Osteoblast (primary cell): ENCODE results near the gene LGR6. TPM values are rescaled to one million over a fixed set of nuclear protein-coding genes. Genes with fewer than 3 reads are reported as not detected.

Experiments
- DNase-seq: peaks from one replicate; pipeline ENCODE4 v3.0.0; 2011; ENCODE audit warnings: low spot score, mixed read lengths; ENCODE audit not compliant: insufficient read length; ENCODE audit errors: missing footprints
- H2AFZ ChIP-seq: 2 replicates; pipeline ENCODE4 v1.6.0; 2011; ENCODE audit warnings: mild to moderate bottlenecking, low read length
- H3K27ac ChIP-seq: 2 replicates; pipeline ENCODE4 v1.5.1; 2011; ENCODE audit warnings: mild to moderate bottlenecking, low read depth, low read length, moderate library complexity
- H3K27me3 ChIP-seq: 2 replicates; pipeline ENCODE4 v1.6.0; 2012; ENCODE audit warnings: mild to moderate bottlenecking, control low read depth, inconsistent platforms, low read length, moderate library complexity; ENCODE audit not compliant: insufficient read depth
- H3K36me3 ChIP-seq: 2 replicates; pipeline ENCODE4 v1.5.1; 2011; ENCODE audit warnings: mild to moderate bottlenecking, low read length, control low read depth, moderate library complexity; ENCODE audit not compliant: insufficient read depth
- H3K4me1 ChIP-seq: 2 replicates; pipeline ENCODE4 v1.5.1; 2011; ENCODE audit warnings: mild to moderate bottlenecking, low read length, control low read depth, moderate library complexity; ENCODE audit not compliant: insufficient read depth
- H3K4me2 ChIP-seq: 2 replicates; pipeline ENCODE4 v1.6.0; 2011; ENCODE audit warnings: mild to moderate bottlenecking, low read length; ENCODE audit not compliant: insufficient read depth
- H3K4me3 ChIP-seq: fragments of 200-600 bp; sonication (generic); 3 replicates; pipeline ENCODE4 v1.5.1; 2012; ENCODE audit warnings: mild to moderate bottlenecking, low read length, inconsistent platforms; ENCODE audit not compliant: insufficient read depth
- H3K79me2 ChIP-seq: 2 replicates; pipeline ENCODE4 v1.6.0; 2012; ENCODE audit warnings: mild to moderate bottlenecking, low read length, control low read depth, inconsistent platforms; ENCODE audit not compliant: insufficient read depth
- H3K9me3 ChIP-seq: 2 replicates; pipeline ENCODE4 v1.5.1; 2011; ENCODE audit warnings: low read depth, low read length, control low read depth
- H4K20me1 ChIP-seq: 2 replicates; pipeline ENCODE4 v1.6.0; 2012; ENCODE audit warnings: mild to moderate bottlenecking, low read length, control low read depth; ENCODE audit not compliant: insufficient read depth
- CTCF ChIP-seq: IDR thresholded peaks from 2 replicates; pipeline ENCODE4 v1.5.1; 2011; ENCODE audit warnings: mild to moderate bottlenecking, low read depth, low read length, moderate library complexity; ENCODE audit errors: extremely low read depth
- total RNA-seq: library from RNA; depleted of rRNA; stranded (reverse); fragments of >200 nt; gene quantifications from 2 replicates; pipeline ENCODE4 v1.2.3, GENCODE V29; 2012

Gene LGR6
- total RNA-seq, 1 donor: not detected

DNA sequence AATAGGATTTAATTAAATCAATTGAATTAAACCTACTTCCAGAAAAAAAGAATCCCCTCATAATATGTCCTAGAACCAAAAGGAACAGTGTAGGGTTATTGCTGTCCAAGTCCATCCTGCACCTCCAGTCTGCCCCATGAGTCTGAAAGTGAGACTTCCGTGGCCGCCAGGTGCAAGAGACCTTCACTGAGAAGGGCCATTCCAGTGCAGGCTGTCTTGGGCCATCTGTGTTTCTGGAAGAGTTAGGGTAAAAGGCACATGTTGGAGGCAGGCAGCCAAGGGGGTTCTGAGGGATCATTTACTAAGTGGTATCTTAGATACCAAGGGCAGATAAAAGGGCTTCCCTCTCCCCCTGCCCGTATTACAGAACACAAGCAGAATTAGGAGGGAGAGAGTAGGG, 117.1 kb downstream of the LGR6 start:
- no peak for DNase-seq
- H3K9me3 ChIP-seq: no peaks in the 10 kb centered on the region
- H3K36me3 ChIP-seq: no peaks in the 10 kb centered on the region
- TF ChIP-seq CTCF: no peak
- no peak overlapping the region for H2AFZ ChIP-seq
- H3K4me2 ChIP-seq: no peak overlapping the region
- H4K20me1 ChIP-seq: no peaks in the 10 kb centered on the region
- H3K4me3 ChIP-seq: no peak overlapping the region
- H3K4me1 ChIP-seq: no peaks in the 10 kb centered on the region
- no peak overlapping the region for H3K27ac ChIP-seq
- H3K27me3 ChIP-seq: peaks cover 29% of the 10 kb centered on the region
- no peaks in the 10 kb centered on the region for H3K79me2 ChIP-seq

DNA sequence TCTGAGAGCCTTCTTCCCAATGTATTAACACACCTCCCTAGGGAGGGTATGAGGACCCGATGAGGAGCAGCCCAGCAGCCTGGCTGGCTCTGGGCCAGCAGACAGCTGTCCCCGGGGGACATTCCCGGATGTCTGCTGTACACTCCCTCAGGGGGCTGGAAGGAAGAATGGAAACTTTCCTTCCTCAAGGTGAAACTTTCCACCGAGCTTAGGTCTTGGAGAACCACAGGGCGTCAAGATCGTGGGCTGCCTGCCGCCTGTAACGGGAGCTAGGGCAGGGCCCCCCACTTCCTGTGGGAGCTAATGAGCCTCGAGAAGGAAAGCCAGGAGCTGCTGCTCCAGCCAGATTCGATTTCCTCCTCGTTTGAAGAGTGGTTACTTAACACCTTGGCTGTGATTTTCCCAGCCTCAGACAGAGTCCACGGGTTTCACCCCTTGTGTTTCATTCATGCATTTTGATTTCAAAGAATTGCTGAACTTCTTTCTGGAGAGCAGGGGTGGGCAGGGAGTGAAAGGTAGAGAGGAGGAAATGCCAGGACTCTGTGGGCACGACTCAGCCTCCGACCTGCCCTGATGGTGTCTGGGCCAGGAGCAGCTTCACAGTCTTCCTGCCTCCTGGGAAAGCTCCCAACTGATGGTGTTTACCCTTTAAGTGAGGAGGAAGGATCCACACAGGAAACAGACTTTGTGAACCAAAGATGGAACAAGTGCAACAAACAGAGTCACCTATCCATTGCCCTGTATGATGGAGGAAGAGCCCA, 118.5 kb downstream of the LGR6 start:
- Histone ChIP-seq H3K9me3 (no peaks in the 10 kb centered on the region), H4K20me1 (no peaks in the 10 kb centered on the region), H3K36me3 (no peaks in the 10 kb centered on the region), H3K27me3 (peaks cover 29% of the 10 kb centered on the region), H2AFZ (no peak overlapping the region), H3K27ac (no peak overlapping the region), H3K4me3 (no peak overlapping the region), H3K4me1 (no peaks in the 10 kb centered on the region), H3K79me2 (no peaks in the 10 kb centered on the region), H3K4me2 (no peak overlapping the region)
- no peak for TF ChIP-seq CTCF
- peak; percentile 83 for DNase-seq

DNA sequence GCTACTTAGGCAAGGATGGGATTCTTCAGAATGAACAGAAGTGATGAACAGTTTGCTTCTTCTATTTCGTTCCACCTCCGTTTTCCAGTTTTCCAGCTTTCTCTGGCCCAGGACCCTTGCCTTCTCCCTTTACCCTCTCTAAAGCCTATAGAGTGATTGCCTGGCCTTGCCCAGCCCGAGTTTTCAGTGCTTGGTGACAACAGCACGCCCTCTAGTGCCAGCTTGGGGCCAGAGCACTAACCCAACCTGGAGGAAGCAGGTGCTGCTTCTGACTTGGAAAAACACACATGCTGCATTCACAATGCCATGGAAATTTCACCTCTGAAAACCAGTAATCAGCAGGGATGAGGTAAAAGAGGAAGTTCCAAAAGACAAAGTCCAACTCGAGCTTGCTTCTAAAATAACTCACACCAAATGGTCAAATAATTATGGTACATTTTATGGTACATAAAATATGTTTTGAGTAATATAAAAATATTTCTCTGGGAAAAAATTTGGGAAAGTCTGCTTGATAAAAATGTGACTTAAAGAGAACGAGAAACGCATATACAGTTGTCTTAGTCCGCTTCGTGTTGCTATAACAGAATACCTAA, 122.1 kb downstream of the LGR6 start:
- H2AFZ ChIP-seq: no peak overlapping the region

More for the DNA sequence above, 122.1 kb downstream of the LGR6 start:
- Histone ChIP-seq H3K9me3 (no peaks in the 10 kb centered on the region), H3K4me1 (no peaks in the 10 kb centered on the region), H3K4me2 (no peak overlapping the region), H3K79me2 (no peaks in the 10 kb centered on the region), H3K36me3 (no peaks in the 10 kb centered on the region), H3K4me3 (no peak overlapping the region), H3K27ac (no peak overlapping the region), H4K20me1 (no peaks in the 10 kb centered on the region), H3K27me3 (peaks cover 35% of the 10 kb centered on the region)
- peak; percentile 99 for TF ChIP-seq CTCF
- peak; percentile 94 for DNase-seq
